ENCODE data around the gene TMEM131L.

GRCh38 chr4:153594210-153594609, 128.1 kb downstream of the TMEM131L start:
- TF ChIP-seq CTCF (IDR thresholded peaks at IDR 0.05; ENCODE audit: insufficient read depth, low read depth, low read length) (no peak), EZH2 (IDR thresholded peaks at IDR 0.05; ENCODE audit: insufficient read depth, low read length) (no peak)

All from astrocyte (in vitro differentiated cells and primary cell).